ENCODE results near the gene POLR2I. TPM values are rescaled to one million over a fixed set of nuclear protein-coding genes. Genes with fewer than 3 reads are reported as not detected.
"Not testable (repeated sequence)": the region's sequence is repeated elsewhere in the genome, so short reads cannot be mapped to it uniquely, and the experiment has no call there.

POLR2I gene
- total RNA-seq, 1 donor from 2014 or later, result 8.4 TPM

- DNase-seq (ENCODE audit: low spot score), result no peak
Observed at GRCh38 chr19:36101550-36102327, 12.9 kb downstream of the POLR2I start.

- DNase-seq (ENCODE audit: low spot score), result no peak
Observed at GRCh38 chr19:36100476-36100875, 14.2 kb downstream of the POLR2I start.

- no peak for DNase-seq (ENCODE audit: low spot score)
Observed at GRCh38 chr19:36099166-36099785, 15.4 kb downstream of the POLR2I start.

GRCh38 chr19:36097036-36097435, 17.6 kb downstream of the POLR2I start:
- DNase-seq (ENCODE audit: low spot score), result no peak

GRCh38 chr19:36093687-36094086, 21.0 kb downstream of the POLR2I start:
- DNase-seq (ENCODE audit: low spot score), result no peak

GRCh38 chr19:36093146-36093662, 21.5 kb downstream of the POLR2I start:
- DNase-seq (ENCODE audit: low spot score), result no peak

GRCh38 chr19:36092566-36092965, 22.1 kb downstream of the POLR2I start:
- DNase-seq (ENCODE audit: low spot score), result no peak

GRCh38 chr19:36090910-36091695, 23.6 kb downstream of the POLR2I start:
- DNase-seq (ENCODE audit: low spot score), result no peak

GRCh38 chr19:36089847-36090246, 24.8 kb downstream of the POLR2I start:
- DNase-seq (ENCODE audit: low spot score), result no peak

- no peak for DNase-seq (ENCODE audit: low spot score)
Observed at GRCh38 chr19:36086326-36086725, 28.3 kb downstream of the POLR2I start.

GRCh38 chr19:36084231-36085009, 30.3 kb downstream of the POLR2I start:
- no peak for DNase-seq (ENCODE audit: low spot score)

- no peak for DNase-seq (ENCODE audit: low spot score)
Observed at GRCh38 chr19:36082916-36083315, 31.8 kb downstream of the POLR2I start.

GRCh38 chr19:36081894-36082293, 32.8 kb downstream of the POLR2I start:
- DNase-seq (ENCODE audit: low spot score), result no peak

GRCh38 chr19:36081385-36081784, 33.3 kb downstream of the POLR2I start:
- no peak for DNase-seq (ENCODE audit: low spot score)

- no peak for DNase-seq (ENCODE audit: low spot score)
Observed at GRCh38 chr19:36079389-36079945, 35.2 kb downstream of the POLR2I start.

GRCh38 chr19:36073121-36073876, 41.4 kb downstream of the POLR2I start:
- DNase-seq (ENCODE audit: low spot score), result no peak

- DNase-seq (ENCODE audit: low spot score), result no peak
Observed at GRCh38 chr19:36072081-36072480, 42.6 kb downstream of the POLR2I start.

GRCh38 chr19:36068810-36069499, 45.7 kb downstream of the POLR2I start:
- not testable (repeated sequence) for DNase-seq (ENCODE audit: low spot score)

- DNase-seq (ENCODE audit: low spot score), result no peak
Observed at GRCh38 chr19:36067681-36068080, 47.0 kb downstream of the POLR2I start.

GRCh38 chr19:36064826-36065225, 49.8 kb downstream of the POLR2I start:
- no peak for DNase-seq (ENCODE audit: low spot score)

All from umbilical cord (tissue), 2 donors.